ENCODE data around the gene MACROD2.

Gene MACROD2

GRCh38 chr20:16051968-16052367 lies 2056.7 kb downstream of the MACROD2 start:
- Histone ChIP-seq H3K36me3 (ENCODE audit: insufficient read depth, insufficient read length, low read length) (no peaks in the 10 kb centered on the region), H3K9me3 (ENCODE audit: insufficient read depth, low read length) (no peaks in the 10 kb centered on the region)
- TF ChIP-seq SUZ12 (IDR thresholded peaks at IDR 0.05; ENCODE audit: extremely low read depth, insufficient read depth, insufficient read length) (no peak), ZNF274 (IDR thresholded peaks at IDR 0.05; ENCODE audit: low read depth, low read length) (no peak), YY1 (IDR thresholded peaks at IDR 0.05; ENCODE audit: insufficient read depth, insufficient read length) (no peak)

GRCh38 chr20:16052456-16052855 lies 2057.1 kb downstream of the MACROD2 start:
- Histone ChIP-seq H3K27me3 (ENCODE audit: insufficient read depth, insufficient read length) (no peaks in the 10 kb centered on the region), H3K4me3 (ENCODE audit: insufficient read length, low read depth) (no peak overlapping the region), H3K9ac (ENCODE audit: insufficient read length, low read depth) (no peak overlapping the region), H3K4me1 (ENCODE audit: insufficient read depth, insufficient read length) (no peaks in the 10 kb centered on the region), H3K36me3 (ENCODE audit: insufficient read depth, insufficient read length, low read length) (no peaks in the 10 kb centered on the region), H3K9me3 (ENCODE audit: insufficient read depth, low read length) (no peaks in the 10 kb centered on the region)
- no peak for TF ChIP-seq SUZ12 (IDR thresholded peaks at IDR 0.05; ENCODE audit: extremely low read depth, insufficient read depth, insufficient read length)
- TF ChIP-seq YY1 (IDR thresholded peaks at IDR 0.05; ENCODE audit: insufficient read depth, insufficient read length) = no peak
- TF ChIP-seq ZNF274 (IDR thresholded peaks at IDR 0.05; ENCODE audit: low read depth, low read length) = no peak
- DNase-seq (ENCODE audit: low read depth, low spot score) = no peak

More at GRCh38 chr20:16051968-16052367, 2056.7 kb downstream of the MACROD2 start:
- no peak for DNase-seq (ENCODE audit: low read depth, low spot score)
- no peak overlapping the region for H3K4me3 ChIP-seq (ENCODE audit: insufficient read length, low read depth)
- no peaks in the 10 kb centered on the region for H3K4me1 ChIP-seq (ENCODE audit: insufficient read depth, insufficient read length)
- no peak overlapping the region for H3K9ac ChIP-seq (ENCODE audit: insufficient read length, low read depth)
- H3K27me3 ChIP-seq (ENCODE audit: insufficient read depth, insufficient read length) = no peaks in the 10 kb centered on the region

DNA sequence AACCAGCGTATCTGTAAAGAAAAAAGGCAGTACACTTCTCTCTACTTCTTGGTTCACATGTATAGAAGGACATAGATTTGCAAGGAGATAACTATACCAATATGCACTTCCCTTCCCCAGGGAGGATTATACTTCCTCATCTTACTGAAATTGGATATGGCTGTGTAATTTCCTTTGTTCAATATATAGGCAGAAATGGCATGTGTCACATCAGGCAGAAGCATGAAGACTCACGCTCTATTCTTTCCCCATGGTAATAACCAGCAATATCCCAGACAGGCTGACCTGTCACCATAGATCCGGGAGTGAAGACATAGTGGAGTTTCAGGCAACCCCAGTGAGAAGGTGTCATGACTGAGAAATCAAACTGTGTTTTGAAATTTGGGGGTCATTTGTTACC lies 2059.7 kb downstream of the MACROD2 start:
- Histone ChIP-seq H3K9ac (ENCODE audit: insufficient read length, low read depth) (no peak overlapping the region), H3K4me3 (ENCODE audit: insufficient read length, low read depth) (no peak overlapping the region), H3K4me1 (ENCODE audit: insufficient read depth, insufficient read length) (no peaks in the 10 kb centered on the region), H3K36me3 (ENCODE audit: insufficient read depth, insufficient read length, low read length) (no peaks in the 10 kb centered on the region), H3K9me3 (ENCODE audit: insufficient read depth, low read length) (no peaks in the 10 kb centered on the region), H3K27me3 (ENCODE audit: insufficient read depth, insufficient read length) (no peaks in the 10 kb centered on the region)
- TF ChIP-seq YY1 (IDR thresholded peaks at IDR 0.05; ENCODE audit: insufficient read depth, insufficient read length) (no peak), ZNF274 (IDR thresholded peaks at IDR 0.05; ENCODE audit: low read depth, low read length) (no peak), SUZ12 (IDR thresholded peaks at IDR 0.05; ENCODE audit: extremely low read depth, insufficient read depth, insufficient read length) (no peak)
- DNase-seq (ENCODE audit: low read depth, low spot score) = no peak

DNA sequence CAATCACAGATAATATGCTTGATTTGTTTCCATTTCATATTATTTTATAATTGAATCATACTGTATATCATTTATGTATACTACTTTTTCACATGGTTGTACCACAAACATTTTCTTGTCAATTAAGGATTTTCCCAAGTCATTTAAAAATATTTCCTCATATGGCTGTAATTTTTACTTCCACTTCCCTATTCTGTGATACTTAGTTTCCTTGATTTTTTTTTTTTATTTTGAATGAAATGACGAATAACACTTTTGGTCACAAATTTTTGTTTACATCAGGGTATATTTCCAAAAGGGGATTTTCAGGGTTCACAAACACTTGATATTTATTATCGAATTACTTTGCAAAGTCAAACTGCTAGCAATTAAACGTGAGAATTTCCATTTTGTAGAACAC lies 2062.3 kb downstream of the MACROD2 start:
- Histone ChIP-seq H3K27me3 (ENCODE audit: insufficient read depth, insufficient read length) (no peaks in the 10 kb centered on the region), H3K4me3 (ENCODE audit: insufficient read length, low read depth) (no peak overlapping the region), H3K4me1 (ENCODE audit: insufficient read depth, insufficient read length) (no peaks in the 10 kb centered on the region), H3K9me3 (ENCODE audit: insufficient read depth, low read length) (no peaks in the 10 kb centered on the region), H3K36me3 (ENCODE audit: insufficient read depth, insufficient read length, low read length) (no peaks in the 10 kb centered on the region), H3K9ac (ENCODE audit: insufficient read length, low read depth) (no peak overlapping the region)
- TF ChIP-seq SUZ12 (IDR thresholded peaks at IDR 0.05; ENCODE audit: extremely low read depth, insufficient read depth, insufficient read length) (no peak), ZNF274 (IDR thresholded peaks at IDR 0.05; ENCODE audit: low read depth, low read length) (no peak), YY1 (IDR thresholded peaks at IDR 0.05; ENCODE audit: insufficient read depth, insufficient read length) (no peak)
- no peak for DNase-seq (ENCODE audit: low read depth, low spot score)

- Histone ChIP-seq H3K4me3 (ENCODE audit: insufficient read length, low read depth) (no peak overlapping the region), H3K9me3 (ENCODE audit: insufficient read depth, low read length) (no peaks in the 10 kb centered on the region), H3K27me3 (ENCODE audit: insufficient read depth, insufficient read length) (no peaks in the 10 kb centered on the region), H3K36me3 (ENCODE audit: insufficient read depth, insufficient read length, low read length) (no peaks in the 10 kb centered on the region), H3K4me1 (ENCODE audit: insufficient read depth, insufficient read length) (no peaks in the 10 kb centered on the region), H3K9ac (ENCODE audit: insufficient read length, low read depth) (no peak overlapping the region)
- no peak for TF ChIP-seq SUZ12 (IDR thresholded peaks at IDR 0.05; ENCODE audit: extremely low read depth, insufficient read depth, insufficient read length)
- no peak for TF ChIP-seq ZNF274 (IDR thresholded peaks at IDR 0.05; ENCODE audit: low read depth, low read length)
- no peak for TF ChIP-seq YY1 (IDR thresholded peaks at IDR 0.05; ENCODE audit: insufficient read depth, insufficient read length)
- no peak for DNase-seq (ENCODE audit: low read depth, low spot score)
Observed at GRCh38 chr20:16058268-16058667, 2063.0 kb downstream of the MACROD2 start.

- Histone ChIP-seq H3K27me3 (ENCODE audit: insufficient read depth, insufficient read length) (no peaks in the 10 kb centered on the region), H3K9me3 (ENCODE audit: insufficient read depth, low read length) (no peaks in the 10 kb centered on the region), H3K4me3 (ENCODE audit: insufficient read length, low read depth) (no peak overlapping the region), H3K36me3 (ENCODE audit: insufficient read depth, insufficient read length, low read length) (no peaks in the 10 kb centered on the region), H3K9ac (ENCODE audit: insufficient read length, low read depth) (no peak overlapping the region), H3K4me1 (ENCODE audit: insufficient read depth, insufficient read length) (no peaks in the 10 kb centered on the region)
- TF ChIP-seq SUZ12 (IDR thresholded peaks at IDR 0.05; ENCODE audit: extremely low read depth, insufficient read depth, insufficient read length) (no peak), YY1 (IDR thresholded peaks at IDR 0.05; ENCODE audit: insufficient read depth, insufficient read length) (no peak), ZNF274 (IDR thresholded peaks at IDR 0.05; ENCODE audit: low read depth, low read length) (no peak)
- DNase-seq (ENCODE audit: low read depth, low spot score) = no peak
Observed at GRCh38 chr20:16059841-16060240, 2064.5 kb downstream of the MACROD2 start.

GRCh38 chr20:16061351-16061750 lies 2066.0 kb downstream of the MACROD2 start:
- H3K4me1 ChIP-seq (ENCODE audit: insufficient read depth, insufficient read length) = peaks cover 5% of the 10 kb centered on the region
- H3K27me3 ChIP-seq (ENCODE audit: insufficient read depth, insufficient read length) = no peaks in the 10 kb centered on the region
- H3K9me3 ChIP-seq (ENCODE audit: insufficient read depth, low read length) = no peaks in the 10 kb centered on the region
- TF ChIP-seq ZNF274 (IDR thresholded peaks at IDR 0.05; ENCODE audit: low read depth, low read length) = no peak
- no peak for TF ChIP-seq SUZ12 (IDR thresholded peaks at IDR 0.05; ENCODE audit: extremely low read depth, insufficient read depth, insufficient read length)
- TF ChIP-seq YY1 (IDR thresholded peaks at IDR 0.05; ENCODE audit: insufficient read depth, insufficient read length) = no peak
- no peak overlapping the region for H3K9ac ChIP-seq (ENCODE audit: insufficient read length, low read depth)
- no peak overlapping the region for H3K4me3 ChIP-seq (ENCODE audit: insufficient read length, low read depth)
- DNase-seq (ENCODE audit: low read depth, low spot score) = no peak
- H3K36me3 ChIP-seq (ENCODE audit: insufficient read depth, insufficient read length, low read length) = no peaks in the 10 kb centered on the region
